Neural cell (in vitro differentiated cells): ENCODE measurements around the gene MGAT4A.

Experiments
- POLR2AphosphoS5 ChIP-seq: IDR thresholded peaks from 2 replicates; pipeline ENCODE4 v1.6.1; 2012
- SMC3 ChIP-seq: fragments of 450-650 bp; conservative IDR thresholded peaks from 2 replicates; pipeline ENCODE4 v1.6.1; 2014; ENCODE audit warnings: antibody characterized with exemption, mild to moderate bottlenecking, moderate library complexity; ENCODE audit not compliant: poor library complexity
- TF ChIP-seq, protein P1 (sequence below): fragments of 450-650 bp; IDR thresholded peaks from 2 replicates; pipeline ENCODE4 v1.5.1; 2014; ENCODE audit warnings: antibody characterized with exemption, mild to moderate bottlenecking, moderate library complexity; ENCODE audit not compliant: poor library complexity, severe bottlenecking

GRCh38 chr2:98573426-98573825 is 157.5 kb downstream of the MGAT4A start:
- TF ChIP-seq, protein P1, sequence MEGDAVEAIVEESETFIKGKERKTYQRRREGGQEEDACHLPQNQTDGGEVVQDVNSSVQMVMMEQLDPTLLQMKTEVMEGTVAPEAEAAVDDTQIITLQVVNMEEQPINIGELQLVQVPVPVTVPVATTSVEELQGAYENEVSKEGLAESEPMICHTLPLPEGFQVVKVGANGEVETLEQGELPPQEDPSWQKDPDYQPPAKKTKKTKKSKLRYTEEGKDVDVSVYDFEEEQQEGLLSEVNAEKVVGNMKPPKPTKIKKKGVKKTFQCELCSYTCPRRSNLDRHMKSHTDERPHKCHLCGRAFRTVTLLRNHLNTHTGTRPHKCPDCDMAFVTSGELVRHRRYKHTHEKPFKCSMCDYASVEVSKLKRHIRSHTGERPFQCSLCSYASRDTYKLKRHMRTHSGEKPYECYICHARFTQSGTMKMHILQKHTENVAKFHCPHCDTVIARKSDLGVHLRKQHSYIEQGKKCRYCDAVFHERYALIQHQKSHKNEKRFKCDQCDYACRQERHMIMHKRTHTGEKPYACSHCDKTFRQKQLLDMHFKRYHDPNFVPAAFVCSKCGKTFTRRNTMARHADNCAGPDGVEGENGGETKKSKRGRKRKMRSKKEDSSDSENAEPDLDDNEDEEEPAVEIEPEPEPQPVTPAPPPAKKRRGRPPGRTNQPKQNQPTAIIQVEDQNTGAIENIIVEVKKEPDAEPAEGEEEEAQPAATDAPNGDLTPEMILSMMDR: no peak
- TF ChIP-seq SMC3: no peak
- TF ChIP-seq POLR2AphosphoS5: no peak
